ENCODE data around the gene LGR6.

GRCh38 chr1:202162418-202163280, 30.9 kb upstream of the LGR6 start:
- TF ChIP-seq FOS (IDR thresholded peaks at IDR 0.05; ENCODE audit: borderline replicate concordance, extremely low read depth, insufficient read length) (no peak), FOXK2 (IDR thresholded peaks at IDR 0.05) (no peak), CTCF (IDR thresholded peaks at IDR 0.05 in 2 of 3, conservative IDR thresholded peaks at IDR 0.05 in 1 of 3; ENCODE audit: control insufficient read depth in 2 of 3, extremely low read depth in 1 of 3, insufficient read depth in 1 of 3, low read depth in 3 of 3, low read length in 3 of 3) (no peak), IRF3 (IDR thresholded peaks at IDR 0.05) (no peak), POLR2AphosphoS5 (IDR thresholded peaks at IDR 0.05; ENCODE audit: low read length) (no peak), POLR2A (IDR thresholded peaks at IDR 0.05; ENCODE audit: low read depth, low read length) (no peak; the same call in 1 of the 2 replicates), BRCA1 (IDR thresholded peaks at IDR 0.05; ENCODE audit: low read depth, low read length) (no peak), EZH2 (IDR thresholded peaks at IDR 0.05; ENCODE audit: borderline replicate concordance, control insufficient read depth, low read depth, low read length) (no peak), SREBF2 (IDR thresholded peaks at IDR 0.05; ENCODE audit: low read length) (no peak), RFX5 (IDR thresholded peaks at IDR 0.05; ENCODE audit: low read depth, low read length) (no peak), BCL11A (IDR thresholded peaks at IDR 0.05; ENCODE audit: low read depth, low read length) (no peak), CREB1 (IDR thresholded peaks at IDR 0.05; ENCODE audit: low read depth) (no peak)
- TF ChIP-seq, protein P1, sequence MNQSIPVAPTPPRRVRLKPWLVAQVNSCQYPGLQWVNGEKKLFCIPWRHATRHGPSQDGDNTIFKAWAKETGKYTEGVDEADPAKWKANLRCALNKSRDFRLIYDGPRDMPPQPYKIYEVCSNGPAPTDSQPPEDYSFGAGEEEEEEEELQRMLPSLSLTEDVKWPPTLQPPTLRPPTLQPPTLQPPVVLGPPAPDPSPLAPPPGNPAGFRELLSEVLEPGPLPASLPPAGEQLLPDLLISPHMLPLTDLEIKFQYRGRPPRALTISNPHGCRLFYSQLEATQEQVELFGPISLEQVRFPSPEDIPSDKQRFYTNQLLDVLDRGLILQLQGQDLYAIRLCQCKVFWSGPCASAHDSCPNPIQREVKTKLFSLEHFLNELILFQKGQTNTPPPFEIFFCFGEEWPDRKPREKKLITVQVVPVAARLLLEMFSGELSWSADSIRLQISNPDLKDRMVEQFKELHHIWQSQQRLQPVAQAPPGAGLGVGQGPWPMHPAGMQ (IDR thresholded peaks at IDR 0.05; ENCODE audit: borderline replicate concordance) = no peak
